Erythroblast (primary cell): ENCODE results near the gene CCL19.

ENCODE experiments used
- GATA1 ChIP-seq: IDR thresholded peaks from 2 replicates; pipeline ENCODE4 v1.6.1; 2011; ENCODE audit warnings: low read depth, mild to moderate bottlenecking, control low read depth, low read length, moderate library complexity
- POLR2A ChIP-seq: IDR thresholded peaks from 2 replicates; pipeline ENCODE4 v1.6.1; 2011; ENCODE audit warnings: mild to moderate bottlenecking, low read length

DNA sequence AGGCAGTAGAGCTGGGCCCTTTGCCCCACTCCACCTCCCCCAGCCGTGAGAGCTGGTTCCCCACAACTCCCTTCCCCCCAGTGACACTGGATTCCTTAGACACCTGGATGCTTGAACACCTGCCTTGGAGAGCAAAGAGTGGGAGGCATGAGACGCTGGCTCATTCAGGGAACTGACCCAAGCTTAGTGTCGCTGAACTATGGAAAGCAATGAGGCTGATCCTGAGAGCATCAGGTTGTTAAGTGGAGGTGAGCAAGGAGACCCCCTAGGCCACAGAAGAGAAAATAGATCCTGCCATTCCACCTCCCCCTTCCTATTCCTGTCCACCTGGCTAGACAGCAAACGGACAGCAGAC lies 2.0 kb downstream of the CCL19 start:
- TF ChIP-seq POLR2A: no peak
- no peak for TF ChIP-seq GATA1
